GM19025 (cell line): Measurements from ENCODE around the gene CPN1.

Experiments used
- ATAC-seq: cut with Tn5 transposase; IDR thresholded peaks from one replicate; pipeline ENCODE4 v1.9.1; 2021; ENCODE audit warnings: mild to moderate bottlenecking, low read depth, moderate library complexity; ENCODE audit not compliant: unreplicated experiment

Gene CPN1

DNA sequence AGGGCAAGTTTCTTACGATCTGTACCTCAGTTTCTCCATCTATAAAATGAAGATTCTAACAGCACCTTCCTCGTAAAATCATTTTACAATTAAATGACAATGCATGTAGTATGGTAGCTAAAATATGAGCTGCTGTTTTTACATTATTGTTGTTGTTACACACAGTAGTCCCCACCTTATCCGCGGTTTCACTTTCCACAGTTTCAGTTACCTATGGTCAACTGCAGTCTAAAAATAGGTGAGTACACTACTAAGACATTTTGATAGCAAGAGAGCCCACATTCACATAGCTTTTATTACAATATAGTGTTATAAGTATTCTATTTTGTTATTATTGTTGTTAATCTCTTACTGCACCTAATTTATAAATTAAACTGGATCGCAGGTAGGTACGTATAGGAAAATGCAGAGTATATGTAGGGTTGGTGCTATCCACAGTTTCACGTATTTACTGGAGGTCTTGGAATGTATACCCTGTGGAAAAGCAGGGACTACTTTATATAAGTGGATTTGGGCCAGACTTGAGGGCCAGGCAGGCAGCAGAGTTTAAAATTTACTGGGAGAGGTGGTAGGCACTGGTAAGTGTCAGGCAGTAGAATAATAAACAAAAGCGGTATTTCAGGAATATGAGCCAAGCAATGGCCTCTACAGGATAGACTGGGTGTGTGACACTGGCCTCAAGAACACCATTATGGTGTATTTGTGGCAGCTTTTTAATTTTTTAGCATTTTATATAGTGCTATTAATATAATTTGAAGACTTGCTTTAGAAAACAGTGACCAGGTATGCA lies 82.2 kb downstream of the CPN1 start:
- no peak for ATAC-seq

DNA sequence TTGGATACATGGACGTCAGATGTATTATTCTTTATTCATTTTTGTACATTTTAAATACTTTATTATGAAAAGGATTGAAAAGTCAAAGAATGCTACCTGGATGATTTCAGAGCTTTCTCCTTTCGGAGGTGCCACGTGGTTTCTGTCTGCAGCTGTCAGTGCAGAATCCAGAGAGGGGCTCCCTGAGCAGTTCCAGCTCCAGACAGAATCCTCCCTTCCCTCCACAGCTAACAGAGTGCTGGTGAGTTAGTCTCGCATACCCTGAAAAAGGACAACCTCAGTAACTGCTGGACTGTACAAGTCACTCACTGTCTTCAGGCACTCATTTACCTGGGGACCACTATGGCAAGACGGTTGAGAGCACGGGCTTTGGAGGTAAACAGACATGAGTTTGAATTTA lies 82.8 kb downstream of the CPN1 start:
- ATAC-seq = no peak

DNA sequence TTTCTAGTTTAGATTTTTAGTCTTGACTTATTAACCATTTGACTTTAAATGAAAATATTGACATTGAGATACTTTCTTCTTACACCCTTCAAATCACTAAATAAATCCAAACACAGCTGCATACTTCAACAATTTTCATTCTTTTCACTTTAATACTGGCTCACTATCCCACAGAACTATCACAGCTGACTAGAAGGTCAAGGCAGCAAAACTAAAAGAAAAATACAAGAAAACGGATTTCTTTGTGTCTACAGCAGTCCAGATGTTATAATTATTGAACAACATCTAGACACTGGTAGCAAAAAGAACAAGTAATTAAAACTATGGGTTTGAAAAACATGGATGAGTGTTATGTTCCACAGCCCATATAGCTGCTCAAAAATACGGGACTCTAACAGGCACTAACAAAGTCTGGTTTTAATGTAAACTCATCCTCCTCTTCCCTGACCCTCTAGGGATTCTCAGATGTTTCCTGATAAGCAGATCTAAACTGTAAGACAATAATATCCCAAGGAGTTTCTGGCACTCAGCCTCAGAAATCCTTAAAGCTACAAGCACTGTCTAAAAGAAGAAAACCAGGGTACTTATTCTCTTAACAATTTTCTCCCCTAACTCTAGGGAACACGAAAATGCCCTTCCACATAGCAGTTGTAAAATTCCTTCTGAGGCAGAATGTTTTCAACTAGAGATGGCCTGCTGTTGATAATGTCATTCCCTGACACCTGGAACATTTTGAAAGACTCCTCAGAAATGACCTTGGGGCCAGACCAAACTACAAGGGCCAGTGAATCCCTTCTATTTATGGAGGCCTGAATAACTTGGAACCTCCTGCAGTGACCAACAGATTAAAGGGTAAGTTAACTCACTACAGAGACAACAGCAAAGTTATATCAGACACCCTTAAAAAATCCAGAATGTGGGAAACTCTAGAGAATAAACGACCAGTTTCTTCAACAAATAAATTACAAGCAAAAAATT lies 84.7 kb downstream of the CPN1 start:
- ATAC-seq = no peak

DNA sequence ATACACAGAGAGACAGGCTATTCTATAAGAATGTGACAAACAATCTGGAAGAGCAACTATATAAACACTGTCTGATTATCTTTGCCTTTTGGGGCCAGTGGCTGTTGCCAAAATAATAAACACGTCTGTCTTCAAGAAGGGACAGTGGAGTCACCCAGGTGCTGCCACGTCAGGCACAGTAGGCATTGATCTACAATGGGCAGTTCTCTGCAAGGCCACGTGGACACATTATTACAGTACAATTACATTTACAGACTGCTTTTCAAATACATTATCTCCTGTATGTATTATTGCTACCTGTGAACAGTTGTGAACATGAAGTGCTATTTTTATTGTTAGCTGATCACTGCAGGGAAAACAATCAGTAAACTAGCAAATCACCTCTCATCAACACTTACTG lies 86.0 kb downstream of the CPN1 start:
- no peak for ATAC-seq

DNA sequence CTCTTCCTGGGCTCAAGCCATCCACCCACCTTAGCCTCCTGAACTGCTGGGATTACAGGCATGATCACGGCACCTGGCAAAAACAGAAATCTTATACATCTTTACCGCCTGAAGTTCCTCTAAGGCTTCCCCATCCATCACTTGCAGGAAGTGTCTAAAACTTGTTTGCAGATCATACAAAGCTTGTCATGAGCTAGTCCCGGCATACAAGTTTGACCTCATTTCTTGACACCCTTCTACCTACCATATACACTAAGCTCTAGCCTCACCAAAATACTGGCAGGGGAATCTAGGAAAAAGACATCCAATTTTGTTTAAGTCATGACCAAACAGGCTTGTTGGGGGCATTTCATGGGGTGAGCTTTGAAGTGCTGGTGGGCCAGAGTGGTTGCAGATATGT lies 86.4 kb downstream of the CPN1 start:
- no peak for ATAC-seq

DNA sequence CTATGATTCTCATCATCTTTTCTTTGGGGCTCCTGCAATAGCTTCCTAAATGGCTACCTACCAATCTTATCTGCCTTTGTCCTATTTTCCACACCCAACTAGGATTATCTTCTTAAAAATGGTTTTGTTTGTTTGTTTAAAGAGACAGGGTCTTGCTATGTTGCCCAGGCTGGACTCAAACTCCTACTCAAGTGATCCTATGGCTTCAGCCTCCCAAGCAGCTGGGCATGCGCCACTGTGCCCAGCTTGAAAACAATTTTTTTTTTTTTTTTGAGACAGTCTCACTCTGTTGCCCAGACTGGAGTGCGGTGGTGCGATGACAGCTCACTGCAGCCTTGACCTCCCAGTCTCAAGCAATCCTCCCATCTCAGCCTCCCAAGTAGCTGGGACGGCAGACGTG lies 86.9 kb downstream of the CPN1 start:
- no peak for ATAC-seq

DNA sequence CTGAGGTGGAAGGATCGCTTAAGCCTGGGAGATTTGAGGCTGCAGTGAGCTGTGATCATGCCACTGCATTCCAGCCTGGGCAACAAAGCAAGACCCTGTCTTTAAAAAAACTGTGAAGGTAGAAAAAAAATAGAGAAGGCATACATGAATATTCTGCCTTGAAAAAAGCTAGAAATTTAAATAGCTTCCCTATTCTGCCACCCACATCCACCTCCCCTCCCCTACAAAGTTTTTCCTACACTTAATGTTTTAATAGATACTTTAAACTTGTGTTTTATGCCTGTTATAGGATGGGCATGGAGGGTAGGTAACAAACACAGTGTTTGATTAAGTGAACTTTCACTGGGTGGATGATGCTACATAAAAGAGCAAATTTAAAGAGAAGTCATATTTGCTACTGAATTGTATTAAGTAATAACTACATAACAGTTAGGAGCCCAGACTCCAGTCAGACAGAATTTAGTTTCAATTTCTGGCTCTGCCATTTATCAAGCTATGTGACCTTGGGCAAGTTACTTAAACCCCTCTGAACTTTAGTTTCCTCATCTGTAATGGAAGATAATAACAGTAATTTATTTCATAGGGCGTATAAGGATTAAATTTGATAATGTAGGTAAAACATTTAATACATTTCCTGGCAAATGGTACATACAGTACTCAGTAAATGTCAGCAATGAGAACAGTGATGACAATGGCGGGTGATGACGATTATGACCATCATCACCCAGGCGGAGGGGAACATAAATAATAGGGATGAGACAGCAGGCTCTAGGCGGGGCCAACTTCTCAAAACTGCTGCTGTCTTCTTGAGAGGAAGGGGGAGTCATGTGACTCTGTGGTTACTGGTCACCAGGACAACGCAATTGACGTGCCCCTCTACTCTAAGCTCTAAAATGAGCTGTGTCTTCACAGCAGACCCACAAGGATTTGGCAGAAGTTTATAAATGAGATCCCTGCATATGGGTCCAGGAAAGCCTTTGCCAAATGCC lies 87.7 kb downstream of the CPN1 start:
- ATAC-seq = no peak
